GM10266 (cell line): Measurements from ENCODE around the gene SLC12A5.
A peak's percentile ranks its signal among the peaks of the same experiment; 100 is the strongest.

Experiments
- DNase-seq: peaks from one replicate; pipeline ENCODE4 v3.0.0; 2012; ENCODE audit errors: extremely low spot score
- TF ChIP-seq, protein P1 (sequence below): IDR thresholded peaks from 2 replicates; pipeline ENCODE4 v1.5.1; 2012; ENCODE audit warnings: mild to moderate bottlenecking, low read depth; ENCODE audit not compliant: control insufficient read depth, insufficient read depth; ENCODE audit errors: missing control alignments

Gene SLC12A5

DNA sequence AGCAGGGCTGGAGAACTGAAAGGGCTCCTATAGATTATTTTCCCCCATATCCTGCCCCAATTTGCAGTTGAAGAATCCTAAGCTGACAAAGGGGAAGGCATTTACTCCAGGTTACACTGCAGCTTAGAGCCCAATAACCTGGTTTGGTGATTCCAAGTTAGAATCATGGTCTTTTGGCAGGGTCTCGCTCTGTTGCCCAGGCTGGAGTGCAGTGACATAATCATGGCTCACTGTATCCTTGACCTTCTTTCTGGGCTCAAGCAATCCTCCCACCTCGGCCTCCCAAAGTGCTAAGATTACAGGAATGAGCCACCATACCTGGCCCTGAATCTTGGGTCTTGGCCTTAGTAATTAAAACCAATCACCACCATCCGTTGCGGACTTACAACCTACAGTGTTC, 21.3 kb upstream of the SLC12A5 start:
- TF ChIP-seq, protein P1, sequence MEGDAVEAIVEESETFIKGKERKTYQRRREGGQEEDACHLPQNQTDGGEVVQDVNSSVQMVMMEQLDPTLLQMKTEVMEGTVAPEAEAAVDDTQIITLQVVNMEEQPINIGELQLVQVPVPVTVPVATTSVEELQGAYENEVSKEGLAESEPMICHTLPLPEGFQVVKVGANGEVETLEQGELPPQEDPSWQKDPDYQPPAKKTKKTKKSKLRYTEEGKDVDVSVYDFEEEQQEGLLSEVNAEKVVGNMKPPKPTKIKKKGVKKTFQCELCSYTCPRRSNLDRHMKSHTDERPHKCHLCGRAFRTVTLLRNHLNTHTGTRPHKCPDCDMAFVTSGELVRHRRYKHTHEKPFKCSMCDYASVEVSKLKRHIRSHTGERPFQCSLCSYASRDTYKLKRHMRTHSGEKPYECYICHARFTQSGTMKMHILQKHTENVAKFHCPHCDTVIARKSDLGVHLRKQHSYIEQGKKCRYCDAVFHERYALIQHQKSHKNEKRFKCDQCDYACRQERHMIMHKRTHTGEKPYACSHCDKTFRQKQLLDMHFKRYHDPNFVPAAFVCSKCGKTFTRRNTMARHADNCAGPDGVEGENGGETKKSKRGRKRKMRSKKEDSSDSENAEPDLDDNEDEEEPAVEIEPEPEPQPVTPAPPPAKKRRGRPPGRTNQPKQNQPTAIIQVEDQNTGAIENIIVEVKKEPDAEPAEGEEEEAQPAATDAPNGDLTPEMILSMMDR = no peak
- DNase-seq = no peak

DNA sequence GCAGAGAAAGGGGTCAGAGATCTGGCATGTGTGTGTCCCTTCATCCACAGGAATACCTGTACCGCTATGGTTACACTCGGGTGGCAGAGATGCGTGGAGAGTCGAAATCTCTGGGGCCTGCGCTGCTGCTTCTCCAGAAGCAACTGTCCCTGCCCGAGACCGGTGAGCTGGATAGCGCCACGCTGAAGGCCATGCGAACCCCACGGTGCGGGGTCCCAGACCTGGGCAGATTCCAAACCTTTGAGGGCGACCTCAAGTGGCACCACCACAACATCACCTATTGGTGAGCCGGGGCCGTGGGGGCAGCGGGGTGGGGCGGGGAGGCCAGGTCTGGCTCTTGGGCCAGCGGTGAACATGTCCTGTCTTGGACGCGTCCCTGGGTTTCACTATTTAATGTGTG, 19.2 kb upstream of the SLC12A5 start:
- no peak for DNase-seq

DNA sequence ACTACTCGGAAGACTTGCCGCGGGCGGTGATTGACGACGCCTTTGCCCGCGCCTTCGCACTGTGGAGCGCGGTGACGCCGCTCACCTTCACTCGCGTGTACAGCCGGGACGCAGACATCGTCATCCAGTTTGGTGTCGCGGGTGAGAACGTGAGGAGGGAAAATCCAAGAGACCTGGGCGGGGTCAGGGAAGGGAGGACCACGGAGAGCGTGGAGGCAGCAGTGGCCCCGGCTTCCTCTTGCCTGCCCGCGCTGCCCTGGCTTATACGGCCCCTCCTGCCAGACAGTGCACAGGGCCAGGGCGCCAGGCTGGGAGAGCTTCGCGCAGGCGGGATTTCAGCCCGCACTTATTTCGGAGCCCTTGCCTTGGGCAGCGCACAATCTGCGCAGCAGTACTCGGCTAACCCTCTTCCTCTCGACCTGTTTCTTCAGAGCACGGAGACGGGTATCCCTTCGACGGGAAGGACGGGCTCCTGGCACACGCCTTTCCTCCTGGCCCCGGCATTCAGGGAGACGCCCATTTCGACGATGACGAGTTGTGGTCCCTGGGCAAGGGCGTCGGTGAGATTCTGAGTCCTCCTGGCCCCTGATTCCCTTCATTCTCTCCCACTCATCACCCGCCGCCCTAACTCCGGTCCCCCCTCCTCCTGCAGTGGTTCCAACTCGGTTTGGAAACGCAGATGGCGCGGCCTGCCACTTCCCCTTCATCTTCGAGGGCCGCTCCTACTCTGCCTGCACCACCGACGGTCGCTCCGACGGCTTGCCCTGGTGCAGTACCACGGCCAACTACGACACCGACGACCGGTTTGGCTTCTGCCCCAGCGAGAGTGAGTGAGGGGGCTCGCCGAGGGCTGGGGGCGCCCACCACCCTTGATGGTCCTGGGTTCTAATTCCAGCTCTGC, 18.3 kb upstream of the SLC12A5 start:
- no peak for DNase-seq
- TF ChIP-seq, protein P1 = no peak

More for the DNA sequence above, 19.2 kb upstream of the SLC12A5 start:
- TF ChIP-seq, protein P1 = no peak

DNA sequence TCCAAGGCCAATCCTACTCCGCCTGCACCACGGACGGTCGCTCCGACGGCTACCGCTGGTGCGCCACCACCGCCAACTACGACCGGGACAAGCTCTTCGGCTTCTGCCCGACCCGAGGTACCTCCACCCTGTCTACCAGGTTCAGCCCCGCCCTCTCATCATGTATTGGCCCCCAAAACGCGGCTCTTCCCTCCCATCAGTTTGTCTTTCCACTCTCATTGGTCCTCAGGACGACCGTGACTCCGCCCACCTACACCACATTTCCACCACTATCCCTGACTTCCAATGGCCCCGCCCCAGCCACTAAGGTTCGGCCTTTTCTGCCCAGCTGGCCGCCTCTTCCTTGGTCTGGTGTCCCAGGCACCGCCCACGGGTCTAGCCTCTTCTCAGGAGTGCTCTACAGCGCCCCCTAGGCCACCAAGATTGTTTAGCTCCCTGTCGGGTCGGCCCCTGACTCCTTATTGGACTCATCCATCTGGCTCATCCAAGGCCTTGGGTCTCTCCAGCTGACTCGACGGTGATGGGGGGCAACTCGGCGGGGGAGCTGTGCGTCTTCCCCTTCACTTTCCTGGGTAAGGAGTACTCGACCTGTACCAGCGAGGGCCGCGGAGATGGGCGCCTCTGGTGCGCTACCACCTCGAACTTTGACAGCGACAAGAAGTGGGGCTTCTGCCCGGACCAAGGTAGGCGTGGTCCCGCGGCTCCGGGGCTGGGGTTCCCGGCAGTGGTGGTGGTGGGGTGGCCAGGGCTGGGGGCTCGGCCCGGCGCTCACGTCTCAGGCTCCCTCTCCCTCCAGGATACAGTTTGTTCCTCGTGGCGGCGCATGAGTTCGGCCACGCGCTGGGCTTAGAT, 17.2 kb upstream of the SLC12A5 start:
- peak; percentile 56 for DNase-seq
- TF ChIP-seq, protein P1 = peak; percentile 37

DNA sequence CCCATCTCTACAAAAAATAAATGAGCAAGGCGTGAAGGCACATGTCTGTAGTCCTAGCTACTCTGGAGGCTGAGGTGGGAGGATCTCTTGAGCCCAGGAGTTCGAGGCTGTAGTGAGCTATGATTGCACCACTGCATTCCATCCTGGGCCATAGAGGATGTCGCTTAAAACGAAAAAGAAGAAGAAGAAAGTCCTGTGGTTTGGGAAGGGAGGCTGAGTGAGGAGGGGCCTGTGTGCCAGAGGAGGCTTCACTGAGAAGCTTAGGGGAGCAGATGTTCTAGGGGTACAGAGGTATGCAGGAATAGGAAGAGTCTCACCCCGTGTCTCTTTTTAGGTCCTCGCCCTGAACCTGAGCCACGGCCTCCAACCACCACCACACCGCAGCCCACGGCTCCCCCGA, 16.1 kb upstream of the SLC12A5 start:
- DNase-seq = no peak
- TF ChIP-seq, protein P1 = no peak

DNA sequence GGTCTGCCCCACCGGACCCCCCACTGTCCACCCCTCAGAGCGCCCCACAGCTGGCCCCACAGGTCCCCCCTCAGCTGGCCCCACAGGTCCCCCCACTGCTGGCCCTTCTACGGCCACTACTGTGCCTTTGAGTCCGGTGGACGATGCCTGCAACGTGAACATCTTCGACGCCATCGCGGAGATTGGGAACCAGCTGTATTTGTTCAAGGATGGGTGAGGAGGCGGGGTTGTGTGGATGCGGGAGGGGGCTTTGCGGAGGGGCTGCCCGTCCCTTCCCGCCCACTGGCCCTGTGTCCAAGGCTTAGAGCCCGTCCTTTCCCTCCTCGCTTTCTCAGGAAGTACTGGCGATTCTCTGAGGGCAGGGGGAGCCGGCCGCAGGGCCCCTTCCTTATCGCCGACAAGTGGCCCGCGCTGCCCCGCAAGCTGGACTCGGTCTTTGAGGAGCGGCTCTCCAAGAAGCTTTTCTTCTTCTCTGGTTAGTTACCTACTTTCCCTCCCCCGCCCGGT, 15.6 kb upstream of the SLC12A5 start:
- TF ChIP-seq, protein P1 = no peak
- no peak for DNase-seq
